Measurements from ENCODE around the gene APOC4.

- TF ChIP-seq GATA2 (IDR thresholded peaks at IDR 0.05; ENCODE audit: low read depth, low read length) (no peak), GATA3 (IDR thresholded peaks at IDR 0.05; ENCODE audit: low read depth, low read length) (no peak)
Observed at GRCh38 chr19:44894946-44895345, 47.1 kb upstream of the APOC4 start.

Measured in SH-SY5Y (cell line).